GM21390 (cell line): Measurements from ENCODE around the gene WDR31.

Experiments
- ATAC-seq: cut with Tn5 transposase; IDR thresholded peaks from one replicate; pipeline ENCODE4 v1.9.1; 2021; ENCODE audit not compliant: unreplicated experiment

WDR31 gene

GRCh38 chr9:113341712-113342410 lies 1.8 kb upstream of the WDR31 start:
- ATAC-seq: no peak

- ATAC-seq: no peak
These were observed 2.4 kb downstream of the WDR31 start for GRCh38 chr9:113337714-113338113.

GRCh38 chr9:113331780-113332179 lies 8.3 kb downstream of the WDR31 start:
- ATAC-seq: no peak

- ATAC-seq: no peak
These were observed 11.9 kb downstream of the WDR31 start for GRCh38 chr9:113328045-113328782.

- no peak for ATAC-seq
These were observed 13.8 kb downstream of the WDR31 start for GRCh38 chr9:113326230-113326629.

- no peak for ATAC-seq
These were observed 17.4 kb downstream of the WDR31 start for GRCh38 chr9:113322671-113323070.

GRCh38 chr9:113320051-113320450 lies 20.0 kb downstream of the WDR31 start:
- ATAC-seq: no peak

GRCh38 chr9:113319054-113319453 lies 21.0 kb downstream of the WDR31 start:
- ATAC-seq: no peak

GRCh38 chr9:113317777-113318176 lies 22.3 kb downstream of the WDR31 start:
- ATAC-seq: no peak

GRCh38 chr9:113316030-113316429 lies 24.0 kb downstream of the WDR31 start:
- ATAC-seq: no peak

GRCh38 chr9:113315231-113315630 lies 24.8 kb downstream of the WDR31 start:
- ATAC-seq: no peak

GRCh38 chr9:113313261-113313660 lies 26.8 kb downstream of the WDR31 start:
- ATAC-seq: no peak

GRCh38 chr9:113311961-113312360 lies 28.1 kb downstream of the WDR31 start:
- no peak for ATAC-seq

GRCh38 chr9:113310538-113310937 lies 29.5 kb downstream of the WDR31 start:
- no peak for ATAC-seq

- ATAC-seq: no peak
These were observed 30.8 kb downstream of the WDR31 start for GRCh38 chr9:113309204-113309813.

- no peak for ATAC-seq
These were observed 32.6 kb downstream of the WDR31 start for GRCh38 chr9:113307396-113307975.

- ATAC-seq: no peak
These were observed 33.5 kb downstream of the WDR31 start for GRCh38 chr9:113306566-113306965.

GRCh38 chr9:113302792-113303418 lies 37.2 kb downstream of the WDR31 start, which contains the start of gene RNF183:
Gene RNF183, minus strand, starts transcription at chr9:113303376. Its CDS starts 5,192 bp downstream, at chr9:113298184.
- no peak for ATAC-seq

GRCh38 chr9:113301548-113301947 lies 38.5 kb downstream of the WDR31 start:
- ATAC-seq: no peak

- ATAC-seq: no peak
These were observed 40.2 kb downstream of the WDR31 start for GRCh38 chr9:113299800-113300292.
